Mucosa of rectum (tissue), 2 donors: Measurements from ENCODE around the gene VSIR.
A peak's percentile ranks its signal among the peaks of the same experiment; 100 is the strongest.

Experiments
- H3K27ac ChIP-seq, 2 donors: one replicate each; pipeline ENCODE4 v1.7.0; 2013; ENCODE audit warnings: inconsistent platforms in 2 of 2, low read depth in 2 of 2, low read length in 2 of 2
- H3K27me3 ChIP-seq, 2 donors: one replicate each; pipeline ENCODE4 v1.7.0; 2013; ENCODE audit warnings: low read length in 2 of 2; ENCODE audit not compliant: control insufficient read depth in 2 of 2, insufficient read depth in 2 of 2
- H3K36me3 ChIP-seq, 2 donors: one replicate each; pipeline ENCODE4 v1.7.0; 2013; ENCODE audit warnings: low read length in 2 of 2; ENCODE audit not compliant: control insufficient read depth in 2 of 2, insufficient read depth in 2 of 2
- H3K4me1 ChIP-seq, 2 donors: one replicate each; pipeline ENCODE4 v1.7.0; 2013; ENCODE audit warnings: low read length in 2 of 2, mild to moderate bottlenecking in 1 of 2; ENCODE audit not compliant: control insufficient read depth in 2 of 2, insufficient read depth in 2 of 2
- H3K4me3 ChIP-seq, 2 donors: one replicate each; pipeline ENCODE4 v1.7.0; 2013; ENCODE audit warnings: low read length in 2 of 2
- H3K9ac ChIP-seq, 2 donors: one replicate each; pipeline ENCODE4 v1.7.0; 2013; ENCODE audit warnings: low read length in 2 of 2, low read depth in 1 of 2, mild to moderate bottlenecking in 1 of 2
- H3K9me3 ChIP-seq, 2 donors: one replicate each; pipeline ENCODE4 v1.7.0; 2013; ENCODE audit warnings: low read length in 2 of 2; ENCODE audit not compliant: control insufficient read depth in 2 of 2
- donor health status: healthy.
- donor health status: Normal muscosa, but diverticular disease.

VSIR gene

GRCh38 chr10:71741671-71742070 lies 31.6 kb downstream of the VSIR start:
- no peaks in the 10 kb centered on the region for H3K36me3 ChIP-seq
- no peak overlapping the region for H3K9ac ChIP-seq

GRCh38 chr10:71741029-71741428 lies 32.3 kb downstream of the VSIR start:
- Histone ChIP-seq H3K4me1 (peaks cover 26 to 44% of the 10 kb centered on the region in 2 donors), H3K27me3 (no peaks in the 10 kb centered on the region), H3K9ac (no peak overlapping the region), H3K27ac (no peak overlapping the region), H3K36me3 (no peaks in the 10 kb centered on the region), H3K9me3 (no peaks in the 10 kb centered on the region), H3K4me3 (no peak overlapping the region)

More at GRCh38 chr10:71741671-71742070, 31.6 kb downstream of the VSIR start:
- H3K9me3 ChIP-seq, result no peaks in the 10 kb centered on the region
- H3K4me1 ChIP-seq, result peaks cover 26 to 44% of the 10 kb centered on the region in 2 donors
- H3K27me3 ChIP-seq, result no peaks in the 10 kb centered on the region
- no peak overlapping the region for H3K27ac ChIP-seq
- H3K4me3 ChIP-seq, result no peak overlapping the region

- Histone ChIP-seq H3K9ac (no peak overlapping the region), H3K27ac (no peak overlapping the region), H3K27me3 (no peaks in the 10 kb centered on the region), H3K4me3 (no peak overlapping the region), H3K36me3 (no peaks in the 10 kb centered on the region), H3K4me1 (peaks cover 30 to 44% of the 10 kb centered on the region in 2 donors), H3K9me3 (no peaks in the 10 kb centered on the region)
Measured at GRCh38 chr10:71740069-71740653, 33.2 kb downstream of the VSIR start.

- no peak overlapping the region for H3K9ac ChIP-seq
- H3K4me3 ChIP-seq, result no peak overlapping the region
- no peaks in the 10 kb centered on the region for H3K27me3 ChIP-seq
- H3K4me1 ChIP-seq, result peaks cover 30 to 45% of the 10 kb centered on the region in 2 donors
- no peaks in the 10 kb centered on the region for H3K36me3 ChIP-seq
- H3K27ac ChIP-seq, result no peak overlapping the region
- H3K9me3 ChIP-seq, result no peaks in the 10 kb centered on the region
Measured at GRCh38 chr10:71739358-71739900, 33.9 kb downstream of the VSIR start.

GRCh38 chr10:71737834-71738197 lies 35.5 kb downstream of the VSIR start:
- H3K36me3 ChIP-seq, result no peaks in the 10 kb centered on the region
- H3K27me3 ChIP-seq, result no peaks in the 10 kb centered on the region
- peak overlapping the region in 1 of 2 donors; percentile 54 for H3K9ac ChIP-seq
- peaks cover 30 to 45% of the 10 kb centered on the region in 2 donors for H3K4me1 ChIP-seq
- no peaks in the 10 kb centered on the region for H3K9me3 ChIP-seq
- no peak overlapping the region for H3K4me3 ChIP-seq
- H3K27ac ChIP-seq, result peak overlapping the region; percentile 86 to 92

GRCh38 chr10:71737001-71737833 lies 36.1 kb downstream of the VSIR start:
- Histone ChIP-seq H3K4me1 (peaks cover 30 to 45% of the 10 kb centered on the region in 2 donors), H3K27ac (peak overlapping the region; percentile 86 to 92), H3K36me3 (no peaks in the 10 kb centered on the region), H3K4me3 (peak overlapping the region in 1 of 2 donors; percentile 3), H3K27me3 (no peaks in the 10 kb centered on the region), H3K9me3 (no peaks in the 10 kb centered on the region), H3K9ac (peak overlapping the region; percentile 44 to 54)

GRCh38 chr10:71736570-71736952 lies 36.8 kb downstream of the VSIR start:
- Histone ChIP-seq H3K9ac (peak overlapping the region; percentile 7 to 54), H3K9me3 (no peaks in the 10 kb centered on the region), H3K4me3 (peak overlapping the region in 1 of 2 donors; percentile 26), H3K4me1 (peaks cover 30 to 45% of the 10 kb centered on the region in 2 donors), H3K36me3 (no peaks in the 10 kb centered on the region), H3K27me3 (no peaks in the 10 kb centered on the region), H3K27ac (peak overlapping the region; percentile 86 to 92)

- Histone ChIP-seq H3K27ac (peak overlapping the region; percentile 86 to 92), H3K9ac (peak overlapping the region; percentile 41 to 54), H3K4me1 (peaks cover 30 to 45% of the 10 kb centered on the region in 2 donors)
Measured at GRCh38 chr10:71735709-71736569, 37.4 kb downstream of the VSIR start.

GRCh38 chr10:71734797-71735196 lies 38.5 kb downstream of the VSIR start:
- Histone ChIP-seq H3K9ac (no peak overlapping the region), H3K4me1 (peaks cover 34 to 42% of the 10 kb centered on the region in 2 donors), H3K4me3 (no peak overlapping the region), H3K9me3 (no peaks in the 10 kb centered on the region), H3K36me3 (no peaks in the 10 kb centered on the region), H3K27me3 (no peaks in the 10 kb centered on the region), H3K27ac (peak overlapping the region in 1 of 2 donors; percentile 92)

More at GRCh38 chr10:71735709-71736569, 37.4 kb downstream of the VSIR start:
- Histone ChIP-seq H3K27me3 (no peaks in the 10 kb centered on the region), H3K4me3 (peak overlapping the region; percentile 13 to 26), H3K9me3 (no peaks in the 10 kb centered on the region), H3K36me3 (no peaks in the 10 kb centered on the region)
